Activated CD4-positive, alpha-beta T cell treated with anti-CD3 and anti-CD28 coated beads, Interleukin-10, Interleukin-2, amounts not matched to agents 100 ng/mL and 50 ng/mL, durations not matched to agents 16 hours and 8 hours (primary cell): ENCODE measurements around the gene COPS3.

Source experiments
- DNase-seq: peaks from one replicate; pipeline ENCODE4 v3.0.0-alpha.2; 2020

Gene COPS3

DNA sequence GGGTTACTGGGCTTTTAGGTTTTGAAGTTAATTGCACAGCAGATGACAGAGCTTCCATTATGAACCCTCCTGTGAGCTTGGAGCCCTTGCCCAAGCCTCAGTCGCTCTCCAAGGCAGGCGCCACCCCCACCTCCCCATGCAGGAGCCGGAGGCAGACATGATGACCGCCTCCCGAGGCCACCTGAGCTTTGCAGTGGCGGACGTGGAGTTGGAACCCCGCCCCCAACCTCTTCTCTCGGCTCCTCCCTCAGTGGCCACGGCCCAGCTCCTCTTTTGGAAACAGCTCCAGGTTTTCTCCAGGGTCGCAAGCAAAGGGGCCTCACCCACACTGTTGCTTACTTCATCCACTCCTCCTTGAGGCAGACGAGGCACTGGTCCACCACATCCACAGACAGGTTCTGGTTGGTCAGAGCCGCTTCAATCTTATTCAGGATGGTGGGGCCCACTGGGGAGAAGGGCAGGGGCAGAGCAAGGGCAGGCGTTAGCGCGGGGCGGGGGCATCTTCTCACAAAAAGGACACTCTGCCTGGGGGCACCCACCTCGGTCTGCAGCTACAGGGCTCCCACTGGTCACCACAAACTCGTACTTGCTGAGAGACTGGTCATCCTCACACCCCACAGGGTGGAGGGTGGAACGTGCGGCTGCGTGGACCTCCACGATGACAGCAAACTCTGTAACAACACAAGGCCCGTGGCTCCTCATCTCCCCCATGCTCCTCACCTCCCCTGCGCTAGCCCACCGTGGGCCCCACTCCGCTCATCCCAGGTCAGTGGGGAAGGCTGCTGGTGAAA, 66.2 kb downstream of the COPS3 start:
- DNase-seq: no peak

DNA sequence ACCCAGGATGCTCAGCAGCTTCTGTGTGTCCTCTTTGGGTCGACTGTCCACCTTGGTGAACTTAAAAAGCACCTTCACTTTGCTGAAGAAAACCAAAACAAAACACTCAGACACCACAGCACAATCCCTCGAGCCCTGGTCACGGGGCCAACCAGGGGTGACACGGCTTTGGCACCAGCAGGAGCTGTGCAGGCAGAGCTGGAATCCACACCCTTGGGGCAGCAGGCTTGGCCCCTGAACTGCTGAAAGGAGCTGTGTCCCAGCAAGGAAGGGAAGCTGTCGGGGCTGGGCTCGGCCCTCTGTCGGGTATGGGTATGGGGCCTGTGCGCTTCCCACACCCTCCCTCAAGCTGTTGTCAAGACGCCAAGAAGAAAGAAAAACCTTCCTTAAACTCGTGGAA, 67.3 kb downstream of the COPS3 start:
- DNase-seq: no peak

- no peak for DNase-seq
Observed at GRCh38 chr17:17207998-17208397, 73.0 kb downstream of the COPS3 start.

- DNase-seq: no peak
Observed at GRCh38 chr17:17206913-17207335, 74.1 kb downstream of the COPS3 start.

GRCh38 chr17:17206124-17206912, 74.7 kb downstream of the COPS3 start, which contains the start of gene PLD6:
Gene PLD6 (minus strand): TSS chr17:17206333. CDS start chr17:17206286, 47 bp downstream.
- DNase-seq: peak; percentile 97

GRCh38 chr17:17205368-17206123, 75.5 kb downstream of the COPS3 start:
- DNase-seq: peak; percentile 73

DNA sequence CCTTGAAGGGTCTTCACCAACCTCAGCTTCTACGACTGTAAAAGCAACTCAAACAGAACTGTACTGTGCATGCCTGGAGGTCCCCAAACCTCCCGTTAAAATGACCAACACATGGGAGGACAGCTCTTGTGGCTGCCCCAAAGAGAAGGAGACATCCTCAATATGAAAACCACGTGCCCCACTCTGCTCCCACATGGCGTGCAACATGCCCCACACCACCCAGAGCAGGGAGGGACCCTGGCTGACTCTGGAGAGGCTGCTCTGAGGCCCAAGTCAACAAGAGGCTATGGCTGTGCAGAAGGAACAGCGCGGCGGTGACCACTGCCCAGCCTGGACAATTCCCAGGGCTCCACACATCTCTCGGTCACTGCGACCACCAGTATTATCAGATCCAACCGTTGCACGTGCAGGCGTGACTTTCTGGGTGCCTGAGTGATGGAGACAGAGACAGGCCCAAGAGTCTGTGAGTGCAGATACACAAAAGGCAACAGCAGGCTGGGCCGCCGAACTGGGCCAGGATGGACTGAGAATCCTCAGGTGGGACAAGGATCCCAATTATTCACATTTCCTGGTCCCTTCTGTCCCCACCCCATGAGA, 76.3 kb downstream of the COPS3 start:
- DNase-seq: no peak

DNA sequence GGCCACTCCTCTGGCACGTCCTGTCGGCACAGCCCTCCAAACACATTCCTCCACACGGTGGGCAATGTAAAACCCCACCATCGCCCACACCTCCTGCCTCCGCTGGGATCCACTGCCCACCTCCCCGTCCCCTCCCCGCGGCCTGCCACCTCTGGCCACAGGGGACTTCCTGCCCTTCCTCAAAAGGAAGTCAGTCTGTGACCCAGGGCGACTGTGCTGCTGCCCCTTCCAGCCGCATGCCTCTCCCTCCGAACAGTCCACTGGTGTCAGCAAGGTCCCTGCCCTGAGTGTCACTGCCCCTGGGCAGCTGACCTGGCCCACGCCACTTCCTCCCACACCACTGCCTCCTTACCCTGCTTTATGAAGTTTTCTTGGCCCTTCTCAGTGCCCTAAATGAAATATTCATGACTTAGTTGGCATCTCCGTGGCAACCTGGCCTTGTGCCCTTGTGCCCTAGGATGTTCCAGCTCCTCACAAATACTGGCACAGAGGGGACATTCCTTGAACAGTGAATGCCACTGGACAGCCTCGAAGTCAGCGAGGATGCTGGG, 76.9 kb downstream of the COPS3 start:
- no peak for DNase-seq

DNA sequence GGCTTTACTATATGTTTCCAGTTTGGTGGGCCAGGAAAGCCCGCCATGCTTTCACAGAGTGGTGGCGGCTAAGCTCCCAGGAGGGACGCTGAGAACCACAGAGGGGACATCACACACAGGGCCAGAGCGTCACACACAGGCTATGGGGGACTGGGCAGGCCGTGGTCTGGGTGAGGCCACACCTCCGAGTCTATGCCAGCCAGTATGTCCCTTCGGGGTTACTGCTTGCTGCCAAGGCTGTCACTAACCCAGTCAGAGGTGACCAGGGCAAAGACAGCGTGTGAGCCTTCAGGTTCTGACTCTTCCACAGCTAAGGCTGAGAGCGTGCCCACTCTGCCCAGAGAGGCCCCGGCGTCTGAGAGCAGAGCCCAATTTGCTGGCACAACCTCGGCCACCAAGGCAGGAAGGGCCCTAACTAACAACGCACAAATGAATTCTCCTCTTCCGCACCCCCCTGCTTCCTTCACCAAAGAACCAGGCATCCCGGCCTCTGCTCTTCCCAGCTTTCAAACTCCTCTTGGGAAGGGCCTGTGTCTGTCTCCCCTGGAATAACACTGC, 77.8 kb downstream of the COPS3 start:
- no peak for DNase-seq

DNA sequence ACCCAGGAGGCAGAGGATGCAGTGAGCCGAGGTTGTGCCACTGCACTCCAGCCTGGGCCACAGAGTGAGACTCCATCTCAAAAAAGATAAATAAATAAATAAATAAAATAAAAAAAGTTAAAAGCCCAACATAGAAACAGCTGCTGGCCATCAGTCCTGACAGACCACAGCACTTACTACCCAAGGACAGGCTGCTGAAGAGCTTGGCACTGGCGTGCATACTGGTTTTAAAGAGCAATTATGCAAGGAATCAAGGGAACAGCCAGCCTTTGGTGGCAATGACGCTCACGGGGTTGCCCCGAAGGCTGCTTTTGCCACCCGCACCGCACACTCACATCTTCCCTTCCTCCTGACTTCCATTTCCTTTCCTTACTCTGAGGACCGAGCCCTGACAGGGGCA, 79.1 kb downstream of the COPS3 start:
- no peak for DNase-seq

GRCh38 chr17:17201271-17201670, 79.8 kb downstream of the COPS3 start:
- DNase-seq: no peak

GRCh38 chr17:17200831-17201230, 80.2 kb downstream of the COPS3 start:
- DNase-seq: no peak

- no peak for DNase-seq
Observed at GRCh38 chr17:17200311-17200710, 80.7 kb downstream of the COPS3 start.

GRCh38 chr17:17198281-17198680, 82.8 kb downstream of the COPS3 start:
- DNase-seq: no peak

DNA sequence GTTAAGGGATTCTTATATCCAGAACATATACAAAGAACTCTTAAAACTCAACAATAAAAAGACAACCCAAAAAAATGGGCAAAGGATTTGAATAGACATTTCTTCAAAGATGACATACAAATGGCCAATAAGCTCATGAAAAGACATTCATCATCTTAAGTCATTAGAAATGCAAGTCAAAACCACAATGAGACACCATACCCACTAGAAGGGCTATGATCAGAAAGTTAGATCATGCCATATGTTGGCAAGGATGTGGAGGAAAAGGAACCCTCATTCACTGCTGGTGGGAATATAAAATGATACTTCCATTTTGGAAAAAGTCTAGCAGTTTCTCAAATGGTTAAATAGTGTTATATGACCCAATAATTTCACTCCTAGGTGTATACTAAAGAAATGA, 84.3 kb downstream of the COPS3 start:
- DNase-seq: no peak
